OCI-LY3 (cell line): ENCODE data around the gene ANO10.

Experiments
- EZH2phosphoT487 ChIP-seq: fragments of 200-600 bp; shearing (Covaris generic); IDR thresholded peaks from 2 replicates; pipeline ENCODE4 v1.6.1; 2018; ENCODE audit warnings: antibody characterized with exemption, mixed run types, low read depth
- TF ChIP-seq, protein P1 (sequence below): fragments of 200-600, 300-600 bp; sonication (generic); IDR thresholded peaks from 2 replicates; pipeline ENCODE4 v1.5.1; 2014; ENCODE audit warnings: antibody characterized with exemption, low read length, low read depth

DNA sequence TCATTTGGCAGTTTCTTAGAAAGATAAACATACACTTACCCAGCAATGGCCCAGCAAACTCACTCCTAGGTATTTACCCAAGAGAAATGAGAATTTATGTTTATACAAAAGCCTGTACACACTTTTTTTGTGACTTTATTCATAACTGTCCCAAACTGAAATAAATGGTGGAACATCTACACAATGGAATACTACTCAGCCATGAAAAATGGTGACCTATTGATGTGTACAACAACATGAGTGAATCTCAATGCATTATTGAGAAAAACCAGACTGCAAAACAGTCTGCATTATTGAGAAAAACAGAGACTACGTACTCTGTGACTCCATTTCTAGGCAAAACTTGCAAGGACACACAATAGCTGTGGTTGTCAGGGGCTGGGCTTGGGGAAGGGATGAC lies 298.3 kb downstream of the ANO10 start:
- TF ChIP-seq, protein P1, sequence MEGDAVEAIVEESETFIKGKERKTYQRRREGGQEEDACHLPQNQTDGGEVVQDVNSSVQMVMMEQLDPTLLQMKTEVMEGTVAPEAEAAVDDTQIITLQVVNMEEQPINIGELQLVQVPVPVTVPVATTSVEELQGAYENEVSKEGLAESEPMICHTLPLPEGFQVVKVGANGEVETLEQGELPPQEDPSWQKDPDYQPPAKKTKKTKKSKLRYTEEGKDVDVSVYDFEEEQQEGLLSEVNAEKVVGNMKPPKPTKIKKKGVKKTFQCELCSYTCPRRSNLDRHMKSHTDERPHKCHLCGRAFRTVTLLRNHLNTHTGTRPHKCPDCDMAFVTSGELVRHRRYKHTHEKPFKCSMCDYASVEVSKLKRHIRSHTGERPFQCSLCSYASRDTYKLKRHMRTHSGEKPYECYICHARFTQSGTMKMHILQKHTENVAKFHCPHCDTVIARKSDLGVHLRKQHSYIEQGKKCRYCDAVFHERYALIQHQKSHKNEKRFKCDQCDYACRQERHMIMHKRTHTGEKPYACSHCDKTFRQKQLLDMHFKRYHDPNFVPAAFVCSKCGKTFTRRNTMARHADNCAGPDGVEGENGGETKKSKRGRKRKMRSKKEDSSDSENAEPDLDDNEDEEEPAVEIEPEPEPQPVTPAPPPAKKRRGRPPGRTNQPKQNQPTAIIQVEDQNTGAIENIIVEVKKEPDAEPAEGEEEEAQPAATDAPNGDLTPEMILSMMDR = no peak
- TF ChIP-seq EZH2phosphoT487 = no peak
